ENCODE data around the gene LRRC27.

DNA sequence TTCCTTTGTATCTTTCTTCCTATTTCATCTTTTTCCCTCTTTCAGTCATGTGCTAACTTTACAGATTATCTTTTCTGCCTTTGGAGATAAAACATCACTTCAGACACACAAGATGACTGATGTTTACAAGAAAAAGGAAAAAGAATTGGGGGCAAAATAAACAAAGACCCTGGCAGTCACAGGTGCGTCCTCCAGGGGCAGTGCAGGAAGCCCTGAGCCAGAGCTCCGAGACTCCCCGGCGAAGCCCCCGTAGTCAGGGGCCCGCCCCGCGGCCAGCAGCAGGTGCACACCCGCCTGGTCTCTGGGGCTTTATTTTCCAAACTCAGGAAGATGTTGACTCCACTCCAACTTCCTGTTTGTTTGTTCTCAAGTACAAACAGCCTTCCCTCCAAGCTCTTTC is 34.5 kb upstream of the LRRC27 start:
- TF ChIP-seq CSDC2 (CRISPR knock-in tag; IDR thresholded peaks at IDR 0.05), result no peak
- TF ChIP-seq ISL1 (CRISPR knock-in tag; IDR thresholded peaks at IDR 0.05), result no peak
